Nephron progenitor cell (in vitro differentiated cells): Measurements from ENCODE around the gene TGFB1I1.
"Not testable (repeated sequence)": the region's sequence is repeated elsewhere in the genome, so short reads cannot be mapped to it uniquely, and the experiment has no call there.

Experiments used
- DNase-seq: peaks from one replicate; pipeline ENCODE4 v3.0.0; 2021
- H3K27ac Mint-ChIP-seq: 2 replicates; pipeline ENCODE4 v1.8.0; 2021; ENCODE audit warnings: mild to moderate bottlenecking, moderate library complexity, mixed read lengths
- H3K27me3 Mint-ChIP-seq: 2 replicates; pipeline ENCODE4 v1.8.0; 2021; ENCODE audit warnings: mild to moderate bottlenecking, low read depth, mixed read lengths; ENCODE audit not compliant: poor library complexity
- H3K36me3 Mint-ChIP-seq: 2 replicates; pipeline ENCODE4 v1.8.0; 2021; ENCODE audit warnings: low read depth, mixed read lengths
- H3K4me1 Mint-ChIP-seq: 2 replicates; pipeline ENCODE4 v1.8.0; 2021; ENCODE audit warnings: mixed read lengths
- H3K4me3 Mint-ChIP-seq: 2 replicates; pipeline ENCODE4 v1.8.0; 2021; ENCODE audit warnings: mild to moderate bottlenecking, moderate library complexity, mixed read lengths
- H3K9me3 Mint-ChIP-seq: 2 replicates; pipeline ENCODE4 v1.8.0; 2021; ENCODE audit warnings: mild to moderate bottlenecking, moderate library complexity, mixed read lengths
- CTCF ChIP-seq: fragments of 200-600 bp; sonication (generic); IDR thresholded peaks from 2 replicates; pipeline ENCODE4 v1.5.0; 2021; ENCODE audit warnings: antibody characterized with exemption

Gene TGFB1I1

GRCh38 chr16:31502981-31503380, 31.0 kb downstream of the TGFB1I1 start:
- DNase-seq, result no peak
- Mint-ChIP-seq H3K4me3 (no peak overlapping the region), H3K27ac (no peak overlapping the region), H3K9me3 (no peaks in the 10 kb centered on the region), H3K27me3 (no peaks in the 10 kb centered on the region), H3K36me3 (peaks cover 18% of the 10 kb centered on the region), H3K4me1 (peaks cover 9% of the 10 kb centered on the region)
- TF ChIP-seq CTCF, result no peak

- H3K9me3 Mint-ChIP-seq, DNase-seq, H3K27ac Mint-ChIP-seq, H3K4me3 Mint-ChIP-seq, H3K27me3 Mint-ChIP-seq: not testable (repeated sequence)
- Mint-ChIP-seq H3K4me1 (peaks cover 11% of the 10 kb centered on the region), H3K36me3 (peaks cover 16% of the 10 kb centered on the region)
These were observed 31.6 kb downstream of the TGFB1I1 start for GRCh38 chr16:31503555-31503954.

GRCh38 chr16:31504159-31504558, 32.2 kb downstream of the TGFB1I1 start:
- Mint-ChIP-seq H3K4me1 (peaks cover 17% of the 10 kb centered on the region), H3K9me3 (no peaks in the 10 kb centered on the region), H3K27ac (no peak overlapping the region), H3K4me3 (no peak overlapping the region), H3K27me3 (no peaks in the 10 kb centered on the region), H3K36me3 (peaks cover 10% of the 10 kb centered on the region)
- no peak for DNase-seq
- no peak for TF ChIP-seq CTCF

- H3K4me3 Mint-ChIP-seq, result no peak overlapping the region
- peaks cover 9% of the 10 kb centered on the region for H3K27me3 Mint-ChIP-seq
- peaks cover 25% of the 10 kb centered on the region for H3K4me1 Mint-ChIP-seq
- DNase-seq, result no peak
- TF ChIP-seq CTCF, result no peak
- peak overlapping the region; percentile 7 for H3K27ac Mint-ChIP-seq
- no peaks in the 10 kb centered on the region for H3K9me3 Mint-ChIP-seq
- H3K36me3 Mint-ChIP-seq, result peaks cover 2% of the 10 kb centered on the region
These were observed 33.5 kb downstream of the TGFB1I1 start for GRCh38 chr16:31505483-31505882.

- Mint-ChIP-seq H3K4me3 (peak overlapping the region; percentile 89), H3K9me3 (no peaks in the 10 kb centered on the region), H3K27me3 (peaks cover 20% of the 10 kb centered on the region), H3K36me3 (no peaks in the 10 kb centered on the region), H3K4me1 (peaks cover 25% of the 10 kb centered on the region), H3K27ac (peak overlapping the region; percentile 66)
- no peak for DNase-seq
- TF ChIP-seq CTCF, result no peak
These were observed 35.6 kb downstream of the TGFB1I1 start for GRCh38 chr16:31507617-31507928.

GRCh38 chr16:31507929-31508705, 36.2 kb downstream of the TGFB1I1 start, which contains the start of gene RUSF1:
RUSF1 (minus strand) TSS chr16:31508391; CDS start chr16:31508373, 18 bp downstream.
- Mint-ChIP-seq H3K9me3 (no peaks in the 10 kb centered on the region), H3K4me1 (peaks cover 25% of the 10 kb centered on the region), H3K27ac (peak within 1 kb of the TSS; percentile 95), H3K36me3 (no peaks in the 10 kb centered on the region), H3K27me3 (peaks cover 23% of the 10 kb centered on the region), H3K4me3 (peak within 1 kb of the TSS; percentile 89)
- DNase-seq, result peak; percentile 92
- no peak for TF ChIP-seq CTCF
